Chondrocyte (in vitro differentiated cells): ENCODE results near the gene FAAP24. TPM values are rescaled to one million over a fixed set of nuclear protein-coding genes. Genes with fewer than 3 reads are reported as not detected.
"Not testable (repeated sequence)": the region's sequence is repeated elsewhere in the genome, so short reads cannot be mapped to it uniquely, and the experiment has no call there.

Experiments
- DNase-seq: peaks from one replicate; pipeline ENCODE4 v3.0.0; 2021; ENCODE audit warnings: mixed read lengths, low spot score
- H3K27ac Mint-ChIP-seq: one replicate; pipeline ENCODE4 v1.8.0; 2021; ENCODE audit warnings: mild to moderate bottlenecking, moderate library complexity, mixed read lengths; ENCODE audit not compliant: unreplicated experiment
- H3K27me3 Mint-ChIP-seq: 2 replicates; pipeline ENCODE4 v1.8.0; 2021; ENCODE audit warnings: low read depth, mixed read lengths
- H3K36me3 Mint-ChIP-seq: 2 replicates; pipeline ENCODE4 v1.8.0; 2021; ENCODE audit warnings: low read depth, mixed read lengths
- H3K4me1 Mint-ChIP-seq: 2 replicates; pipeline ENCODE4 v1.8.0; 2021; ENCODE audit warnings: low read depth, mild to moderate bottlenecking, mixed read lengths
- H3K4me3 Mint-ChIP-seq: one replicate; pipeline ENCODE4 v1.8.0; 2021; ENCODE audit warnings: mild to moderate bottlenecking, moderate library complexity, mixed read lengths; ENCODE audit not compliant: unreplicated experiment
- H3K9me3 Mint-ChIP-seq: 2 replicates; pipeline ENCODE4 v1.8.0; 2021; ENCODE audit warnings: low read depth, mixed read lengths
- total RNA-seq: library from RNA; stranded (reverse); gene quantifications from 3 replicates; pipeline ENCODE4 v1.2.1, GENCODE V29; 2021
- TF ChIP-seq, protein P1 (sequence below): fragments of 200-600 bp; sonication (generic); IDR thresholded peaks from 2 replicates; pipeline ENCODE4 v1.5.0; 2021; ENCODE audit warnings: antibody characterized with exemption, mild to moderate bottlenecking, moderate library complexity

The FAAP24 gene
- total RNA-seq, 1 donor from 2014 or later, result 3.2 TPM

DNA sequence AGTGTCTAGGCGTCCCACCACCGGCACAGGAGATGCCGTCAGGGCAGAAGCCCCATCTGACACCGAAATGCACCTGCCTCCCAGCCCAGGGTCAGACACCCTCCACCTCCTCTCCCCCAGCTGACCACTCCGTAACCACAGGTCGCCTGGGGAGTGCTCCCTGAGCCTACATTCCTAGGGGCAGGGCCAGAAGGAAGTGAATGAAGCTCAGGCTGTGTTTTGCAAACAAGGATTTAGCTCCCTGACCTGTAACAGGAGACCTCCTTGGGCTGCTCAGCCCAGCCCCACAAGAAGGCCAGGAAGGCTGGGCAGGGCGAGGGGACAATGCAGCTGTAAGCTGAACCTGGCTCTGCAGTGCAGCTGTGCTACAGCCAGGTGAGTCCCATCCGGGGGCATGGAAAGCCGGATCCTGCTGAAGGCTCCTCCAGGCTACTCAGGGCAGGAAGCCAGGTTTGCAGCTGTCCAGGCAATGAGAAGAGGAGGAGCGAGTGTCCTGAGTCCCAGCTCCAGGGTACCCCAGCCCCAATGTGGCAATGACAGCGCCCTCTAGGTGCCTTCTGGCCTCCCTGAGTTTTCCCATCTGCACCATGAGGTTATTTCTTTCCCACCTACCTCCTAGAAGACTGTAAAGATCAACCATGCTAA lies 50.6 kb downstream of the FAAP24 start:
- no peaks in the 10 kb centered on the region for H3K9me3 Mint-ChIP-seq
- TF ChIP-seq, protein P1, sequence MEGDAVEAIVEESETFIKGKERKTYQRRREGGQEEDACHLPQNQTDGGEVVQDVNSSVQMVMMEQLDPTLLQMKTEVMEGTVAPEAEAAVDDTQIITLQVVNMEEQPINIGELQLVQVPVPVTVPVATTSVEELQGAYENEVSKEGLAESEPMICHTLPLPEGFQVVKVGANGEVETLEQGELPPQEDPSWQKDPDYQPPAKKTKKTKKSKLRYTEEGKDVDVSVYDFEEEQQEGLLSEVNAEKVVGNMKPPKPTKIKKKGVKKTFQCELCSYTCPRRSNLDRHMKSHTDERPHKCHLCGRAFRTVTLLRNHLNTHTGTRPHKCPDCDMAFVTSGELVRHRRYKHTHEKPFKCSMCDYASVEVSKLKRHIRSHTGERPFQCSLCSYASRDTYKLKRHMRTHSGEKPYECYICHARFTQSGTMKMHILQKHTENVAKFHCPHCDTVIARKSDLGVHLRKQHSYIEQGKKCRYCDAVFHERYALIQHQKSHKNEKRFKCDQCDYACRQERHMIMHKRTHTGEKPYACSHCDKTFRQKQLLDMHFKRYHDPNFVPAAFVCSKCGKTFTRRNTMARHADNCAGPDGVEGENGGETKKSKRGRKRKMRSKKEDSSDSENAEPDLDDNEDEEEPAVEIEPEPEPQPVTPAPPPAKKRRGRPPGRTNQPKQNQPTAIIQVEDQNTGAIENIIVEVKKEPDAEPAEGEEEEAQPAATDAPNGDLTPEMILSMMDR, result no peak
- peaks cover 5% of the 10 kb centered on the region for H3K36me3 Mint-ChIP-seq
- H3K4me3 Mint-ChIP-seq, result no peak overlapping the region
- no peaks in the 10 kb centered on the region for H3K4me1 Mint-ChIP-seq
- no peaks in the 10 kb centered on the region for H3K27me3 Mint-ChIP-seq
- H3K27ac Mint-ChIP-seq, result no peak overlapping the region
- DNase-seq, result no peak

DNA sequence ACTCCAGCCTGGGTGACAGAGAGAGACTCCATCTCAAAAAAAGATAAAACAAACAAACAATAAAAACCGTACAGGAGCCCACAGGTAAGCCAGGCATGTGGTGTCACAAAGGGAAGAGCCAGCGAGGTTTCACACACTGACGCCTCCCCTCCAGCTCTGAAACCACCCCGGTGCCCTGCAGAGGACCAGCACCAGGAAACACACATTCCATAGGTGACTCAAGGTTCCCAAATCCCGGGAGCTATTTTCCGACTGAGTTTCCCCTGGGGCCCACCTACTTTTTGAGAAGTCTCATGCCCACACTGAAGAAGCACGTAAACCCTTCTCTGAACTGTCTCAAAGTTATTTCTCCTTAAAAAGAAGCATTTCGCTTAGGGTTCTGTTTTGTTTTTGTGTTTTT lies 52.4 kb downstream of the FAAP24 start:
- no peaks in the 10 kb centered on the region for H3K27me3 Mint-ChIP-seq
- no peaks in the 10 kb centered on the region for H3K4me1 Mint-ChIP-seq
- peaks cover 7% of the 10 kb centered on the region for H3K36me3 Mint-ChIP-seq
- no peak overlapping the region for H3K4me3 Mint-ChIP-seq
- no peak for DNase-seq
- TF ChIP-seq, protein P1, result no peak
- H3K9me3 Mint-ChIP-seq, result peaks cover 4% of the 10 kb centered on the region
- no peak overlapping the region for H3K27ac Mint-ChIP-seq

DNA sequence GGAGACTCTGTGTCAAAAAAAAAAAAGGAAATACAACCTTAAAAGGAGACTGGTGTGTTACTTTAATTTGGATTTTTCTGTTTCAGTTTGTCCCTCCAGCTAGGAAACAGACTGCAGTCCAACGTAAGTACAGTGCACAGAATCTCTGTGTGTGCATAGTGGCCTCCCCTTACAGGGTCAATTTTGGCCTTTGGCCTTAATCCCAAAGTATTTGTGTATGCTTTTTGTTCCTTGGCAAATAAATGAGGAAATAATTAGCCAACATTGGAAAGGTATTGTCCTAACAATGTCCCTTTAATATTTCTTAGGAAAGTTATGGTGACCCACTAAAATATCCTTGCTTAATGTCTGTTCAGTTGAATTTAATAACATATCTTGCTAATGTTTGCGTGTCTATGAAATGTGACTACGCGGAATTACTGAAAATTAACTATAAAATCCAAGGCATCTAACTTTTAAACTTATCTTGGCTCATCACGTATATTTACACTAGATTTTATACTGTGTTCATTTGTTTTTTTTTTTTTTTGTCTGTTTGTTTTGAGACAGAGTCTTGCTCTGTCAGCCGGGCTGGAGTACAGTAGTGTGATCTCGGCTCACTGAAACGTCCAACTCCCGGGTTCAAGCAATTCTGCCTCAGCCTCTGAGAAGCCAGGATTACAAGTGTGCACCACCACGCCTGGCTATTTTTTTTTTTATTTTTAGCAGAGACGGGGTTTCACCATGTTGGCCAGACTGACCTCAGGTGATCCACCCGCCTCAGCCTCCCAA lies 53.6 kb downstream of the FAAP24 start:
- H3K27me3 Mint-ChIP-seq, H3K4me3 Mint-ChIP-seq, H3K4me1 Mint-ChIP-seq, DNase-seq, H3K27ac Mint-ChIP-seq, H3K36me3 Mint-ChIP-seq, H3K9me3 Mint-ChIP-seq: not testable (repeated sequence)

DNA sequence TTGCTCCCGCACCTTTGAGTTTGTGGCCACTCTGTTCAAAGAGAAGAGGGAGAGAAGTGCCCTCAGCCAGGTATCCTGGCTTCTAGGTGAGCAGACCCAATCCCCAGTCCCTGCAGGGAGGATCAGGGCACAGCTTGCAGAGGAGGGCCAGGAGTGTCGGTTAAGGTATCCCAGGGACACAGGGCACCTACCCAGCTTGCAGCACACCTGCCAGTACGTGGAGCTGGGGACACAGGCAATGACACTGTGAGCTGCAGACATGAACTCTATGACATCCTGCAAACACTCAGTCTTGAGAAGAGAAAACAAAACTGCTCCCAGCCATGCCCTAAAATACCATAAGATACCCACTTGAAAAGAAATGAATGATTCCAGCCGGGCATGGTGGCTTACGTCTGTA lies 54.6 kb downstream of the FAAP24 start:
- not testable (repeated sequence) for H3K4me1 Mint-ChIP-seq, DNase-seq, H3K36me3 Mint-ChIP-seq, H3K9me3 Mint-ChIP-seq, H3K27me3 Mint-ChIP-seq, H3K27ac Mint-ChIP-seq, H3K4me3 Mint-ChIP-seq

Other genes with a start within 250 kb of the FAAP24 start
- 0.35 to 0.60 TPM (median 0.41 TPM) in 3 replicates for gene SLC7A9, start 102.5 kb upstream of the FAAP24 start, total RNA-seq
- gene CEP89, start 284 bp upstream of the FAAP24 start, total RNA-seq, result 28.7 to 31.8 TPM (median 29.8 TPM) in 3 replicates
- 5.4 to 8.5 TPM (median 6.5 TPM) in 3 replicates for gene RHPN2, start 92.6 kb downstream of the FAAP24 start, total RNA-seq
- gene GPATCH1, start 108.9 kb downstream of the FAAP24 start, total RNA-seq, result 6.3 to 8.7 TPM (median 7.1 TPM) in 3 replicates
- gene WDR88, start 159.9 kb downstream of the FAAP24 start, total RNA-seq, result not detected in 3 replicates
- 31.2 to 36.4 TPM (median 33.2 TPM) in 3 replicates for gene LRP3, start 222.1 kb downstream of the FAAP24 start, total RNA-seq